HepG2 (cell line): ENCODE measurements around the gene ADRM1. TPM values are rescaled to one million over a fixed set of nuclear protein-coding genes. Genes with fewer than 3 reads are reported as not detected.

Experiments used
- ATF3 ChIP-seq: sonication (generic); formaldehyde crosslinking; IDR thresholded peaks from 2 replicates; pipeline ENCODE4 v1.4.0; 2020; ENCODE audit warnings: missing genetic modification reagents
- BCL3 ChIP-seq: sonication (generic); formaldehyde crosslinking; IDR thresholded peaks from 2 replicates; pipeline ENCODE4 v1.5.1; 2020; ENCODE audit warnings: mild to moderate bottlenecking, missing genetic modification reagents, moderate library complexity
- DBP ChIP-seq: sonication (generic); formaldehyde crosslinking; IDR thresholded peaks from 2 replicates; pipeline ENCODE4 v1.4.0; 2020; ENCODE audit warnings: missing genetic modification reagents; ENCODE audit errors: not compliant biosample characterization
- NR0B2 ChIP-seq: sonication (generic); formaldehyde crosslinking; IDR thresholded peaks from 2 replicates; pipeline ENCODE4 v1.4.0; 2020; ENCODE audit warnings: mild to moderate bottlenecking, missing genetic modification reagents
- RORA ChIP-seq: sonication (generic); formaldehyde crosslinking; IDR thresholded peaks from 2 replicates; pipeline ENCODE4 v1.5.0; 2020; ENCODE audit warnings: mild to moderate bottlenecking, missing genetic modification reagents, moderate library complexity
- SNRNP70 ChIP-seq: fragments of 200-400 bp; formaldehyde crosslinking; IDR thresholded peaks from 2 replicates; pipeline ENCODE4 v1.6.1; 2017; ENCODE audit warnings: mild to moderate bottlenecking, low read depth, low read length, moderate library complexity
- SOX13 ChIP-seq, 3 experiments: fragments of 450-650 bp in 1 of 3; sonication (generic) in 1 of 3; formaldehyde crosslinking in 1 of 3; IDR thresholded peaks in 2 of 3; conservative IDR thresholded peaks in 1 of 3; 2 replicates each; pipeline versions ENCODE4 v1.5.0 to v1.6.1; 2016 to 2020; ENCODE audit warnings: antibody characterized with exemption in 1 of 3, mild to moderate bottlenecking in 1 of 3, missing compliant biosample characterization in 1 of 3, missing genetic modification reagents in 1 of 3, moderate library complexity in 1 of 3
- TBX2 ChIP-seq: sonication (generic); formaldehyde crosslinking; IDR thresholded peaks from 2 replicates; pipeline ENCODE4 v1.5.0; 2020; ENCODE audit warnings: missing genetic modification reagents, mild to moderate bottlenecking, borderline replicate concordance
- TEAD2 ChIP-seq: sonication (generic); formaldehyde crosslinking; IDR thresholded peaks from 2 replicates; pipeline ENCODE4 v1.9.0; 2021; ENCODE audit warnings: missing genetic modification reagents
- THAP11 ChIP-seq: IDR thresholded peaks from 2 replicates; pipeline ENCODE4 v1.6.1; 2016; ENCODE audit warnings: missing biosample characterization, missing genetic modification reagents
- TIGD3 ChIP-seq: sonication (generic); formaldehyde crosslinking; IDR thresholded peaks from 2 replicates; pipeline ENCODE4 v1.5.1; 2020; ENCODE audit warnings: mild to moderate bottlenecking, missing genetic modification reagents, borderline replicate concordance
- ZBTB39 ChIP-seq: sonication (generic); formaldehyde crosslinking; IDR thresholded peaks from 2 replicates; pipeline ENCODE4 v1.5.0; 2020; ENCODE audit warnings: missing genetic modification reagents
- ZNF160 ChIP-seq: sonication (generic); formaldehyde crosslinking; IDR thresholded peaks from 2 replicates; pipeline ENCODE4 v1.8.0; 2022; ENCODE audit warnings: mild to moderate bottlenecking, inconsistent platforms, missing genetic modification reagents
- ZNF207 ChIP-seq: fragments of 450-650 bp; IDR thresholded peaks from 2 replicates; pipeline ENCODE4 v1.6.1; 2016; ENCODE audit warnings: antibody characterized with exemption, borderline replicate concordance
- ZNF800 ChIP-seq: sonication (generic); formaldehyde crosslinking; IDR thresholded peaks from 2 replicates; pipeline ENCODE4 v1.4.0; 2020; ENCODE audit warnings: missing genetic modification reagents
- ZNF839 ChIP-seq: sonication (generic); formaldehyde crosslinking; IDR thresholded peaks from 2 replicates; pipeline ENCODE4 v1.4.0; 2020; ENCODE audit warnings: missing genetic modification reagents, mild to moderate bottlenecking, borderline replicate concordance
- ZSCAN31 ChIP-seq: sonication (generic); formaldehyde crosslinking; IDR thresholded peaks from 2 replicates; pipeline ENCODE4 v1.5.0; 2020; ENCODE audit warnings: low read depth, mild to moderate bottlenecking, missing genetic modification reagents
- polyA plus RNA-seq, 8 experiments: library from polyadenylated mRNA; depleted of rRNA in 3 of 8; stranded (reverse) in 7 of 8; unstranded in 1 of 8; fragments of >200 nt; fragmentation: Illumina TruSeq in 4 of 8; extraction: Trizol in 4 of 8; gene quantifications; 2 replicates each; pipeline versions ENCODE4 v1.2.1 to v1.2.3, GENCODE V29; 2011 to 2016; ENCODE audit warnings: low read depth in 4 of 8, missing spikeins in 1 of 8, mixed read lengths in 1 of 8; ENCODE audit not compliant: insufficient read depth in 1 of 8
- total RNA-seq, 5 experiments: library from RNA; depleted of rRNA; stranded (reverse); fragments of >200 nt; fragmentation: Illumina TruSeq; extraction: Trizol; gene quantifications; 2 replicates each; pipeline ENCODE4 v1.2.3, GENCODE V29; 2016; ENCODE audit warnings: low read depth in 1 of 5

The ADRM1 gene
- total and polyA plus RNA-seq, 2 of the 13 experiments (the other 11 are each of a cell fraction or from before 2014, with no cell fraction given) = 92.9 to 154 TPM

- TF ChIP-seq ZNF160 (CRISPR knock-in tag) (peak; percentile 45; the same call in 1 of the 2 replicates), NR0B2 (CRISPR knock-in tag) (peak; percentile 85; the same call in 1 of the 2 replicates), ZBTB39 (peak; percentile 83; the same call in 1 of the 2 replicates), SOX13 (IDR thresholded peaks at IDR 0.05) (no peak; the same call in 1 of the 2 replicates), SOX13 (CRISPR knock-in tag; conservative IDR thresholded peaks at IDR 0.05 in 1 of 2, IDR thresholded peaks at IDR 0.05 in 1 of 2) (peak in 1 of 2 experiments; percentile 83; a peak in 2 of 4 replicates), TBX2 (CRISPR knock-in tag) (peak; percentile 36), RORA (CRISPR knock-in tag) (no peak), BCL3 (CRISPR knock-in tag) (peak; percentile 36; the same call in 1 of the 2 replicates), ZSCAN31 (CRISPR knock-in tag) (peak; percentile 44; the same call in 1 of the 2 replicates), ZNF839 (peak; percentile 60; the same call in 1 of the 2 replicates), ZNF800 (CRISPR knock-in tag) (peak; percentile 42; the same call in 1 of the 2 replicates), DBP (CRISPR knock-in tag) (no peak), TIGD3 (CRISPR knock-in tag) (no peak), ATF3 (CRISPR knock-in tag) (peak; percentile 46; the same call in 1 of the 2 replicates), THAP11 (CRISPR knock-in tag) (peak; percentile 95), TEAD2 (CRISPR knock-in tag) (no peak), ZNF207 (no peak), SNRNP70 (no peak)
These were observed at the start of gene ADRM1 (continued) for GRCh38 chr20:62302341-62303061.
